ENCODE measurements around the gene GRID2. TPM values are rescaled to one million over a fixed set of nuclear protein-coding genes. Genes with fewer than 3 reads are reported as not detected.

GRID2 gene
- total and polyA plus RNA-seq, 8 donors: 0.39 TPM; not detected in 7

DNA sequence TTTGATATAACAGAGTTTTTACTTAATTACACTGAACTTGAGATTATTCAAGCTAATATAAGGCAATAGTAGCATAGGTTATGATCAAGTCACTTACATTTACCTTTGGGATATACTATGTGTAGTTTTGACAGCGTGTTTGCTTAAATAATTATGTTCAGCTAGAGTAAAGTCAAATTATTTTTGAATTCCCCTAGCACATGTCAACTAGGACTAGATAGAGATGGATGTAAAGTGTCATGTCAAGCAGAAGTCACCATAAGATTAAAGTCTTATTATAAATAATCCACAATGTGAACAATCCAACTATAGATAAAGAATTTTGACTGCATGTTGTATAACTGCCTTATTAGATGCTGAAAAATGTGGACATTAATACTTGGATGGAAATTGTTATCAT lies 665.2 kb downstream of the GRID2 start:
- FAIRE-seq: no peak
- WGBS, 2 donors: 93 to 95% methylated on average over 1 of the region's 1 CpG
- DNase-seq: no peak
- intact Hi-C loops (cut with DNase I): no loop called here
- no peaks in the 10 kb centered on the region for H3K36me3 ChIP-seq
- no peak for ATAC-seq
- TF ChIP-seq, protein P1, sequence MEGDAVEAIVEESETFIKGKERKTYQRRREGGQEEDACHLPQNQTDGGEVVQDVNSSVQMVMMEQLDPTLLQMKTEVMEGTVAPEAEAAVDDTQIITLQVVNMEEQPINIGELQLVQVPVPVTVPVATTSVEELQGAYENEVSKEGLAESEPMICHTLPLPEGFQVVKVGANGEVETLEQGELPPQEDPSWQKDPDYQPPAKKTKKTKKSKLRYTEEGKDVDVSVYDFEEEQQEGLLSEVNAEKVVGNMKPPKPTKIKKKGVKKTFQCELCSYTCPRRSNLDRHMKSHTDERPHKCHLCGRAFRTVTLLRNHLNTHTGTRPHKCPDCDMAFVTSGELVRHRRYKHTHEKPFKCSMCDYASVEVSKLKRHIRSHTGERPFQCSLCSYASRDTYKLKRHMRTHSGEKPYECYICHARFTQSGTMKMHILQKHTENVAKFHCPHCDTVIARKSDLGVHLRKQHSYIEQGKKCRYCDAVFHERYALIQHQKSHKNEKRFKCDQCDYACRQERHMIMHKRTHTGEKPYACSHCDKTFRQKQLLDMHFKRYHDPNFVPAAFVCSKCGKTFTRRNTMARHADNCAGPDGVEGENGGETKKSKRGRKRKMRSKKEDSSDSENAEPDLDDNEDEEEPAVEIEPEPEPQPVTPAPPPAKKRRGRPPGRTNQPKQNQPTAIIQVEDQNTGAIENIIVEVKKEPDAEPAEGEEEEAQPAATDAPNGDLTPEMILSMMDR (IDR thresholded peaks at IDR 0.05): no peak
- H3K9me3 ChIP-seq: no peaks in the 10 kb centered on the region
- no peaks in the 10 kb centered on the region for H3K27me3 ChIP-seq
- peaks cover 0 to 12% (median 8%) of the 10 kb centered on the region in 3 donors for H3K4me1 ChIP-seq
- no peak overlapping the region for H3K4me3 ChIP-seq
- no peak overlapping the region for H3K27ac ChIP-seq

DNA sequence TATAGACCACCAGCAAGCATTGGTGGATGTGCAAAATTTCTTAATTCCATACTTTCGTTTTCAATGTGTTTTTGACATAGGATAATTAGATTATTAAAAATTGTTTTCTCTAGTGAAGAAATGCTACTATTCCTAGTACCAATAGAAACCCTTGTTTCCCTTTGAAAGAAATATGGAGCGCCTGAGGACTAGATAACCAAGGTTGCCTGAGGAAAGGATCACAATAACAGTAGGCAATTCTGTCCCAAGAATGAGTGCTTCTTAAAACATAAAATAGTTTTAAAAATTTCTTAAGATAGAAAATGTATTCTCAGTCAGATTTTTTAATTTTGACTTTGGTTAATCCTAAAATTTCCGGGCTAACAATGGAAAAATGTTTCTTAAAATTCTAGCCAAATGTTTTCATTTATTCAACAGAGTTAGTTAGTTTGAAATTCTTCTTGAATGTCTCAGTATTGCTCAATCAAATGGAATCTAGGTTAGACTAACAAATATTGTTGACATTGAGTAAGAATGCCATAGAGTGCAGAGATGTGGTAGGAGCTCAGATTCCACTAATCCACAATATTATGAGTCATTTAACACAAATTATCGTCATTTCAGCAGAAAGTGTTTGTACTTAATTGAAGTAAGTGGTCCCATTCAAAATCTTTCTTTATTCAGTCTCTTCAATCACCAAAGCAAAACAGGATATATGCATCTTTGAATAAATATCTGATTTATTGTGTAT lies 666.0 kb downstream of the GRID2 start:
- Histone ChIP-seq H3K4me3 (no peak overlapping the region), H3K36me3 (no peaks in the 10 kb centered on the region), H3K27ac (peak overlapping the region in 1 of 4 donors; percentile 13), H3K4me1 (peaks cover 0 to 12% (median 8%) of the 10 kb centered on the region in 3 donors), H3K27me3 (no peaks in the 10 kb centered on the region), H3K9me3 (no peaks in the 10 kb centered on the region)
- WGBS, 2 donors: 44 to 47% methylated on average over 4 of the region's 4 CpGs
- intact Hi-C loops (cut with DNase I): no loop called here
- no peak for FAIRE-seq
- no peak for DNase-seq
- peak; percentile 98 to 100 (median 99) for ATAC-seq
- TF ChIP-seq, protein P1 (IDR thresholded peaks at IDR 0.05): no peak

DNA sequence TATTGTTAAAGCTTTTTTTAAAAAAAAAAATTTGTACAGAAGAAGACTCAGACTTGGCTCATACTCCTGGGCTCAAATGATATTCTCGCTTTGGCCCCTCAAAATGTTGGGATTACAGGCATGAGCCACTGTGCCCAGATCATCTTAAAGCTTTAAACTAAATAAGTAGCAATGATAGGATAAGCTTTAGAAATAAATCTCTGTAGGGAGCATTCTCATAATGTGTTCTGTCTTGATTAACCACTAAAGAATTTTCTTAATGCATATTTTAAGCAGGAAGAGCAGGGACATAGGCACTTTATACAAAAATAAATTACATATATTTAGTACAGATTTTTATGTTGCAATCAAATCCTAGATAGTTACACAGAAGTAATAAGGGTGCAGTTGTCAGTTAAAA lies 667.2 kb downstream of the GRID2 start:
- TF ChIP-seq, protein P1 (IDR thresholded peaks at IDR 0.05): no peak
- intact Hi-C loops (cut with DNase I): no loop called here
- no peaks in the 10 kb centered on the region for H3K27me3 ChIP-seq
- no peak overlapping the region for H3K27ac ChIP-seq
- peaks cover 0 to 12% (median 8%) of the 10 kb centered on the region in 3 donors for H3K4me1 ChIP-seq
- no peak overlapping the region for H3K4me3 ChIP-seq
- WGBS, 2 donors: 94 to 100% methylated on average over 1 of the region's 1 CpG
- no peaks in the 10 kb centered on the region for H3K36me3 ChIP-seq
- DNase-seq (no peak), FAIRE-seq (no peak), ATAC-seq (no peak)
- no peaks in the 10 kb centered on the region for H3K9me3 ChIP-seq

DNA sequence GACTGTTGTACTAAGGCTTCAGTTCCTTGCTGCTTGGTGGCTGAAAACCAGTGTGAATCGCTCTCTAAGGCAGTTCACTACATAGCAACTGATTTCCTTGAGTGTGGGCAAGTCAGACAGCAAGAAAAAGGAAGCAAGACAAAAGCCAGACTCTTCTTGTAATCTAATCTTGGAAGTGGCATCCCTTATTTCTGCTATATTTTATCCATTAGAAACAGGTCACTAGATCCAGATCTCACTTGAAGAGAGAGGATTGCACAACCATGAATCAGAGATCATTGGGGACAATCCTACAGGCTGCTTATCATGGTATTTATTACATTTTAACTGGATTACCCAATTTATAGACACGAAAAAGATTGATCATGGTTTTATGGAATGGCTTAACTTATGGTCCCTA lies 684.5 kb downstream of the GRID2 start:
- DNase-seq (no peak), ATAC-seq (no peak), FAIRE-seq (no peak)
- intact Hi-C loops (cut with DNase I): no loop called here
- 80% methylated on average over 2 of the region's 2 CpGs for WGBS, 2 donors
- H3K4me3 ChIP-seq: no peak overlapping the region
- TF ChIP-seq, protein P1 (IDR thresholded peaks at IDR 0.05): no peak
- peaks cover 0 to 9% (median 0%) of the 10 kb centered on the region in 3 donors for H3K4me1 ChIP-seq
- H3K27ac ChIP-seq: no peak overlapping the region
- H3K9me3 ChIP-seq: no peaks in the 10 kb centered on the region
- no peaks in the 10 kb centered on the region for H3K27me3 ChIP-seq
- no peaks in the 10 kb centered on the region for H3K36me3 ChIP-seq

DNA sequence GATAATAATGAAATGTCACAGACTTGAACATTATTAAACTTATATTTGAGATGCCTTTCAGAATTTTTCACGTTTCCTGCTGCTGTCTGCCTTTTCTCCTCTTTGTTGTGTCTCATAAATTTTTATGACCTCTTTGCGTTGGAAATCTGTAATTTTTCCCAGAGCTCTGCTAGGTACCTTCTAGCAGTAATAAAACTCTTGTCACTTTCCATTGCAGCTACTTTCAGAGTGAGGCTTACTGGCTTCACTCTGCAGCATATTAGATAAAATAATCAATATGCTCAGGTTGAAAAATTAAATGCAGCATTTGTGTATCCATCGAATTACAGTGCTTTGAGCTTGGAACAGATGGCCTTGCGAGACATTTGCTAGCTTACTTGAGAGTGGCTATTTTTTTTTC lies 689.0 kb downstream of the GRID2 start:
- TF ChIP-seq, protein P1 (IDR thresholded peaks at IDR 0.05): no peak
- Histone ChIP-seq H3K4me1 (peaks cover 10 to 16% (median 13%) of the 10 kb centered on the region in 3 donors), H3K27ac (no peak overlapping the region), H3K9me3 (no peaks in the 10 kb centered on the region), H3K36me3 (no peaks in the 10 kb centered on the region), H3K27me3 (no peaks in the 10 kb centered on the region), H3K4me3 (no peak overlapping the region)
- FAIRE-seq (no peak), ATAC-seq (no peak), DNase-seq (no peak)
- 9 to 18% methylated on average over 4 of the region's 4 CpGs for WGBS, 2 donors
- intact Hi-C loops (cut with DNase I): no loop called here
